ENCODE data around the gene ATF4. TPM values are rescaled to one million over a fixed set of nuclear protein-coding genes. Genes with fewer than 3 reads are reported as not detected.

ATF4 gene
- total and polyA plus RNA-seq, 2 of the 8 experiments (the other 6 are each of a cell fraction or from before 2014, with no cell fraction given), result 553 to 704 TPM

DNA sequence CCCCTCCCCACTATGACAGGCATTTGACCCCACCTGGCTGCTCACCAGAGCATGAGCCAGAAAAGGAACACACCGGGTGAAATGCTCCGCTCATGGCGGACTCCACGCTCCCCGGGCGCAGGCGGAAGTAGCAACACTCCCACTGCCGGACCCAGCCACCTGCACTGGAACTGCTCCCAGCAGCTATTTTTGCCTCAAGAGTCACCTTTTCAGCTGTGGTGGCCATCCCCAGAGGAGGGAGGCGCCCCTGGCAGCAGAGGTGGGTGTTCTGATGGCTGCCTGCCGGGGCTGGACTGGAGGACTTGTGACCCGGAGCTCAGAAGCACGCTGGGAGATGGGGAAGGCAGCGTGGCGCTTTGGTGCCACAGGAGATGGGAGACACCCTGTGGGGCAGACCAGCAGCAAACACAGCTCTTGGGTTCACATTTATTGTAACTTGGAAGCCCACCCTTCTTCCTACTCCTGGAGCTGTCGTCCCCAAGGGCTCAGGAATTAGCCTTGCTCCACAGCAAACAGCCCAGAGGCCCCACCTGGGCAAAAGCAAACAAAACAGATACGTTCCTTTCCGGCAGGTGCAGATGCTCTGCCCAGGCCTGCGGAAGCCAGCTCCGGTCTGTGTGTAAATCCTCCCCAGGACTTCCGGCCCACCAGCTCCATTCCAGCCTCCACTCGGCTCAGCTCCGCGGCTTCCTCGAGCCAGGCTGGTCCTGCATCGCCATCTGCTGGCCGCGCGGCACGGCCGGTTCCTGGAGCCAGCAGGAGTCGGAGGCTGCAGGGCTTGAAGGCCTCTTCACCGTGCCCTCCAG, 8.5 kb downstream of the ATF4 start (continued):
- TF ChIP-seq GABPA (IDR thresholded peaks at IDR 0.05; ENCODE audit: borderline replicate concordance, insufficient read depth, low read length) (peak; percentile 86; the same call in 1 of the 2 replicates), SP1 (IDR thresholded peaks at IDR 0.05; ENCODE audit: low read depth, low read length) (peak; percentile 100), EP300 (IDR thresholded peaks at IDR 0.05; ENCODE audit: borderline replicate concordance in 1 of 2, low read depth in 2 of 2, low read length in 2 of 2) (peak in 1 of 2 experiments; percentile 92; a peak in 1 of 3 replicates), NANOG (IDR thresholded peaks at IDR 0.05; ENCODE audit: insufficient read depth, low read depth, low read length, poor library complexity, severe bottlenecking) (peak; percentile 6), MAFK (IDR thresholded peaks at IDR 0.05; ENCODE audit: low read depth, low read length) (no peak), GTF2F1 (IDR thresholded peaks at IDR 0.05; ENCODE audit: borderline replicate concordance, low read depth, low read length) (peak; percentile 55; the same call in 1 of the 2 replicates), SIN3A (conservative IDR thresholded peaks at IDR 0.05 in 1 of 2, IDR thresholded peaks at IDR 0.05 in 1 of 2; ENCODE audit: low read depth in 1 of 2, low read length in 2 of 2) (peak; percentile 19 to 92; a peak in 2 of 4 replicates), TAF7 (optimal IDR thresholded peaks at IDR 0.05; ENCODE audit: borderline replicate concordance, low read depth, low read length) (peak; percentile 72), RFX5 (IDR thresholded peaks at IDR 0.05; ENCODE audit: borderline replicate concordance, low read depth, low read length) (peak; percentile 79; the same call in 1 of the 2 replicates), TCF12 (IDR thresholded peaks at IDR 0.05; ENCODE audit: low read depth, low read length) (0 out of 2 replicates have a peak, but pooled peaks have one; percentile 73), JUN (IDR thresholded peaks at IDR 0.05; ENCODE audit: low read depth, low read length) (no peak)
- TF ChIP-seq, protein P1, sequence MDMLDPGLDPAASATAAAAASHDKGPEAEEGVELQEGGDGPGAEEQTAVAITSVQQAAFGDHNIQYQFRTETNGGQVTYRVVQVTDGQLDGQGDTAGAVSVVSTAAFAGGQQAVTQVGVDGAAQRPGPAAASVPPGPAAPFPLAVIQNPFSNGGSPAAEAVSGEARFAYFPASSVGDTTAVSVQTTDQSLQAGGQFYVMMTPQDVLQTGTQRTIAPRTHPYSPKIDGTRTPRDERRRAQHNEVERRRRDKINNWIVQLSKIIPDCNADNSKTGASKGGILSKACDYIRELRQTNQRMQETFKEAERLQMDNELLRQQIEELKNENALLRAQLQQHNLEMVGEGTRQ (IDR thresholded peaks at IDR 0.05; ENCODE audit: low read length), result no peak
- TF ChIP-seq, protein P2, sequence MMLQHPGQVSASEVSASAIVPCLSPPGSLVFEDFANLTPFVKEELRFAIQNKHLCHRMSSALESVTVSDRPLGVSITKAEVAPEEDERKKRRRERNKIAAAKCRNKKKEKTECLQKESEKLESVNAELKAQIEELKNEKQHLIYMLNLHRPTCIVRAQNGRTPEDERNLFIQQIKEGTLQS (IDR thresholded peaks at IDR 0.05; ENCODE audit: insufficient read depth, low read depth, low read length), result no peak

Data from H1 (cell line).